Endodermal cell (in vitro differentiated cells): ENCODE data around the gene ICAM4. TPM values are rescaled to one million over a fixed set of nuclear protein-coding genes. Genes with fewer than 3 reads are reported as not detected.

Source experiments
- DNase-seq: peaks from one replicate; pipeline ENCODE4 v3.0.0-alpha.2; 2017
- H3K27ac ChIP-seq: 2 replicates; pipeline ENCODE4 v1.5.1; 2013; ENCODE audit warnings: mild to moderate bottlenecking, low read depth, low read length, moderate library complexity
- H3K27me3 ChIP-seq: 2 replicates; pipeline ENCODE4 v1.6.1; 2013; ENCODE audit warnings: mild to moderate bottlenecking, low read length, moderate library complexity; ENCODE audit not compliant: insufficient read depth, control insufficient read depth, poor library complexity, severe bottlenecking
- H3K36me3 ChIP-seq: 2 replicates; pipeline ENCODE4 v1.7.0; 2013; ENCODE audit warnings: mild to moderate bottlenecking, low read length, moderate library complexity; ENCODE audit not compliant: control insufficient read depth, insufficient read depth
- H3K4me1 ChIP-seq: one replicate; pipeline ENCODE4 v1.7.0; 2013; ENCODE audit warnings: low read length; ENCODE audit not compliant: control insufficient read depth, insufficient read depth
- H3K4me3 ChIP-seq: 2 replicates; pipeline ENCODE4 v1.5.1; 2013; ENCODE audit warnings: mild to moderate bottlenecking, low read length, moderate library complexity
- H3K9ac ChIP-seq: 2 replicates; pipeline ENCODE4 v1.6.1; 2013; ENCODE audit warnings: mild to moderate bottlenecking, low read length, moderate library complexity; ENCODE audit not compliant: poor library complexity, severe bottlenecking; ENCODE audit errors: extremely low read depth
- H3K9me3 ChIP-seq: 2 replicates; pipeline ENCODE4 v1.6.1; 2013; ENCODE audit warnings: mild to moderate bottlenecking, low read length, moderate library complexity; ENCODE audit not compliant: control insufficient read depth
- H3K27ac Mint-ChIP-seq: 2 replicates; pipeline ENCODE4 v1.8.0; 2020; ENCODE audit warnings: mixed read lengths
- H3K27me3 Mint-ChIP-seq: 2 replicates; pipeline ENCODE4 v1.8.0; 2021; ENCODE audit warnings: mild to moderate bottlenecking, mixed read lengths; ENCODE audit not compliant: insufficient read depth
- H3K36me3 Mint-ChIP-seq: 2 replicates; pipeline ENCODE4 v1.8.0; 2020; ENCODE audit warnings: low read depth, mixed read lengths
- H3K4me1 Mint-ChIP-seq: 2 replicates; pipeline ENCODE4 v1.8.0; 2020; ENCODE audit warnings: mixed read lengths
- H3K4me3 Mint-ChIP-seq: 2 replicates; pipeline ENCODE4 v1.8.0; 2020; ENCODE audit warnings: mild to moderate bottlenecking, moderate library complexity, mixed read lengths
- H3K9me3 Mint-ChIP-seq: 2 replicates; pipeline ENCODE4 v1.8.0; 2020; ENCODE audit warnings: mild to moderate bottlenecking, mixed read lengths
- WGBS, 2 experiments: methylation state at CpG; one replicate each; pipeline versions ENCODE4 v1.1.5 to v1.1.7; 2013; ENCODE audit warnings: missing lambda C conversion rate in 2 of 2, mixed read lengths in 1 of 2; ENCODE audit not compliant: insufficient coverage in 1 of 2, insufficient read length in 1 of 2; 5-methylcytosine and 5-hydroxymethylcytosine counted together
- total RNA-seq, 2 donors: library from RNA; stranded (reverse); fragmentation: NEBNext Ultra II Directional in 1 of 2; extraction: Animal tissue kit (Norgen Biotek cat#: 25700) in 1 of 2; gene quantifications; 2 replicates in 1 of 2; 3 replicates in 1 of 2; pipeline ENCODE4 v1.2.1, GENCODE V29; 2021
- TF ChIP-seq, protein P1 (sequence below): fragments of 200-600 bp; sonication (generic); conservative IDR thresholded peaks from 2 replicates; pipeline ENCODE4 v1.5.0; 2021; ENCODE audit warnings: antibody characterized with exemption, mild to moderate bottlenecking

Gene ICAM4
- total RNA-seq, 2 donors from 2014 or later: 0.44 TPM; not detected in 1

DNA sequence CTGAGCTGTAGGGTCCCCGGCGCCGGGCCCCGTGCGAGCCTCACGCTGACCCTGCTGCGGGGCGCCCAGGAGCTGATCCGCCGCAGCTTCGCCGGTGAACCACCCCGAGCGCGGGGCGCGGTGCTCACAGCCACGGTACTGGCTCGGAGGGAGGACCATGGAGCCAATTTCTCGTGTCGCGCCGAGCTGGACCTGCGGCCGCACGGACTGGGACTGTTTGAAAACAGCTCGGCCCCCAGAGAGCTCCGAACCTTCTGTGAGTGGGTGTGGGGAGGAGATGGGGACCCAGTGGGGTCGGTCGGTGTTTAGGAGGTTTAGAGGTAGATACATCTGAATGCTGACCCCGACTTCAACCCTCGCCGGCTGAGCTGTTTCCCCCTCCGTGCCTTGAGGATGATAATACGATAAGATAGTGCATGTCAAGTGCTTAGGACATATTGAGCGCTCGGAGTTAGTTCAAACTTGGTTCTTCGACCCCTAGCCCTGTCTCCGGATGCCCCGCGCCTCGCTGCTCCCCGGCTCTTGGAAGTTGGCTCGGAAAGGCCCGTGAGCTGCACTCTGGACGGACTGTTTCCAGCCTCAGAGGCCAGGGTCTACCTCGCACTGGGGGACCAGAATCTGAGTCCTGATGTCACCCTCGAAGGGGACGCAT, 4.9 kb downstream of the ICAM4 start:
- 2 to 9% methylated on average over 16 to 49 of the region's 49 CpGs for WGBS, 2 experiments
- Histone ChIP-seq H3K9ac (no peak overlapping the region), H3K4me1 (peaks cover 3% of the 10 kb centered on the region), H3K27ac (no peak overlapping the region), H3K9me3 (no peaks in the 10 kb centered on the region), H3K27me3 (peaks cover 100% of the 10 kb centered on the region), H3K4me3 (peak overlapping the region; percentile 68), H3K36me3 (no peaks in the 10 kb centered on the region)
- Mint-ChIP-seq H3K27me3 (peaks cover 99% of the 10 kb centered on the region), H3K36me3 (no peaks in the 10 kb centered on the region), H3K4me1 (peaks cover 14% of the 10 kb centered on the region), H3K9me3 (peaks cover 10% of the 10 kb centered on the region), H3K27ac (no peak overlapping the region), H3K4me3 (peak overlapping the region; percentile 42)
- TF ChIP-seq, protein P1, sequence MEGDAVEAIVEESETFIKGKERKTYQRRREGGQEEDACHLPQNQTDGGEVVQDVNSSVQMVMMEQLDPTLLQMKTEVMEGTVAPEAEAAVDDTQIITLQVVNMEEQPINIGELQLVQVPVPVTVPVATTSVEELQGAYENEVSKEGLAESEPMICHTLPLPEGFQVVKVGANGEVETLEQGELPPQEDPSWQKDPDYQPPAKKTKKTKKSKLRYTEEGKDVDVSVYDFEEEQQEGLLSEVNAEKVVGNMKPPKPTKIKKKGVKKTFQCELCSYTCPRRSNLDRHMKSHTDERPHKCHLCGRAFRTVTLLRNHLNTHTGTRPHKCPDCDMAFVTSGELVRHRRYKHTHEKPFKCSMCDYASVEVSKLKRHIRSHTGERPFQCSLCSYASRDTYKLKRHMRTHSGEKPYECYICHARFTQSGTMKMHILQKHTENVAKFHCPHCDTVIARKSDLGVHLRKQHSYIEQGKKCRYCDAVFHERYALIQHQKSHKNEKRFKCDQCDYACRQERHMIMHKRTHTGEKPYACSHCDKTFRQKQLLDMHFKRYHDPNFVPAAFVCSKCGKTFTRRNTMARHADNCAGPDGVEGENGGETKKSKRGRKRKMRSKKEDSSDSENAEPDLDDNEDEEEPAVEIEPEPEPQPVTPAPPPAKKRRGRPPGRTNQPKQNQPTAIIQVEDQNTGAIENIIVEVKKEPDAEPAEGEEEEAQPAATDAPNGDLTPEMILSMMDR: no peak
- no peak for DNase-seq

DNA sequence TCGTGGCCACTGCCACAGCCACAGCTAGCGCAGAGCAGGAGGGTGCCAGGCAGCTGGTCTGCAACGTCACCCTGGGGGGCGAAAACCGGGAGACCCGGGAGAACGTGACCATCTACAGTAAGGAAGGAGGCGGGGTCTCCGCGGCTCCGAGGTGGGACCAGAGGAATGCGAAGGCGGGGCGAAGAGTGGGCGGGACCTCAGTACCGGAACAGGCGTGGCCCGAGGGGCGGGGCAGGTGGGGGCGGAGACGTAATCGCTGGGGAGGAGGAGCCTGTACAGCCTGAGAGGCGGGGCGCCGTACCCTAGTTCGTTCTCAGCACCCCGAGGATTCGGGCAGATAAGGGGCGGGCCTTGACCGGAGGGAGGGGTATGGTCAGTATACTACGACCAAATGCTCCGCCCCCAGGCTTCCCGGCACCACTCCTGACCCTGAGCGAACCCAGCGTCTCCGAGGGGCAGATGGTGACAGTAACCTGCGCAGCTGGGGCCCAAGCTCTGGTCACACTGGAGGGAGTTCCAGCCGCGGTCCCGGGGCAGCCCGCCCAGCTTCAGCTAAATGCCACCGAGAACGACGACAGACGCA, 5.5 kb downstream of the ICAM4 start:
- DNase-seq: peak; percentile 98
- no peaks in the 10 kb centered on the region for H3K9me3 ChIP-seq
- peaks cover 12% of the 10 kb centered on the region for H3K9me3 Mint-ChIP-seq
- peaks cover 99% of the 10 kb centered on the region for H3K27me3 Mint-ChIP-seq
- peaks cover 99% of the 10 kb centered on the region for H3K27me3 ChIP-seq
- peaks cover 3% of the 10 kb centered on the region for H3K4me1 ChIP-seq
- H3K4me3 Mint-ChIP-seq: peak overlapping the region; percentile 42
- H3K36me3 ChIP-seq: no peaks in the 10 kb centered on the region
- H3K27ac Mint-ChIP-seq: no peak overlapping the region
- H3K27ac ChIP-seq: no peak overlapping the region
- WGBS, 2 experiments: 2 to 5% methylated on average over 20 to 45 of the region's 45 CpGs
- no peaks in the 10 kb centered on the region for H3K36me3 Mint-ChIP-seq
- peaks cover 14% of the 10 kb centered on the region for H3K4me1 Mint-ChIP-seq
- H3K9ac ChIP-seq: no peak overlapping the region
- H3K4me3 ChIP-seq: peak overlapping the region; percentile 68
- TF ChIP-seq, protein P1: no peak

DNA sequence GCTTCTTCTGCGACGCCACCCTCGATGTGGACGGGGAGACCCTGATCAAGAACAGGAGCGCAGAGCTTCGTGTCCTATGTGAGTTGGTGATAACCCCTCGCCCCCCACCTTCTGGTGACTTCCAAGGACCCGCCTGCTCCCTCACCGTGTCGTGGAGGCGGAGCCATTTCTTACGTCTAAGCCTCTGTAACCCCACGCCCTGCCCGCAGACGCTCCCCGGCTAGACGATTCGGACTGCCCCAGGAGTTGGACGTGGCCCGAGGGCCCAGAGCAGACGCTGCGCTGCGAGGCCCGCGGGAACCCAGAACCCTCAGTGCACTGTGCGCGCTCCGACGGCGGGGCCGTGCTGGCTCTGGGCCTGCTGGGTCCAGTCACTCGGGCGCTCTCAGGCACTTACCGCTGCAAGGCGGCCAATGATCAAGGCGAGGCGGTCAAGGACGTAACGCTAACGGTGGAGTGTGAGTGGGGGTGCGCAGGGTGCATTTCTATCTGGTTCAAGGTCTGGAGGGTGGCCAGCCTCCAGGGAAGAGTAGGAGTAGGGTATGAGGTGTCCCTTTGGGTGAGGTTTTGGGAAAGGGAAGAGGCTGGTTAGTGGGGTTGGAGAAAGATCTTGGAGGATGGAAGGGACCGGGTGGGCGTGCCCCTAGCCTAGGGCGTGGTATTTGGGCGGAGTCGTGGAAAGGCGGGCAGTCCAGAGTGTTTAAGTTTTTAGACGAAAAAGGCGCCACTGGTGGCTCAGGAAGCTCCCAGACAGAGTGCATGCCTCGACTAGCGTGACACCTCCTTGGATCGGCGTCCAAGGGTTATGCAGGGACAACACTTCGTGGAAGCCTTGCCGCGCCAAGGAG, 6.3 kb downstream of the ICAM4 start:
- no peaks in the 10 kb centered on the region for H3K9me3 ChIP-seq
- H3K4me1 Mint-ChIP-seq: peaks cover 14% of the 10 kb centered on the region
- WGBS, 2 experiments: 26 to 34% methylated on average over 35 to 56 of the region's 56 CpGs
- peaks cover 99% of the 10 kb centered on the region for H3K27me3 Mint-ChIP-seq
- H3K4me3 Mint-ChIP-seq: peak overlapping the region; percentile 42
- H3K9me3 Mint-ChIP-seq: peaks cover 10% of the 10 kb centered on the region
- no peaks in the 10 kb centered on the region for H3K36me3 Mint-ChIP-seq
- no peak overlapping the region for H3K27ac Mint-ChIP-seq
- H3K4me3 ChIP-seq: peak overlapping the region; percentile 68
- no peaks in the 10 kb centered on the region for H3K36me3 ChIP-seq
- H3K27ac ChIP-seq: no peak overlapping the region
- TF ChIP-seq, protein P1: no peak
- H3K27me3 ChIP-seq: peaks cover 98% of the 10 kb centered on the region
- H3K9ac ChIP-seq: no peak overlapping the region
- DNase-seq: no peak
- peaks cover 3% of the 10 kb centered on the region for H3K4me1 ChIP-seq
